HFFc6 (cell line): ENCODE results near the gene CTU2. TPM values are rescaled to one million over a fixed set of nuclear protein-coding genes. Genes with fewer than 3 reads are reported as not detected.

ENCODE experiments used
- DNase-seq: peaks from one replicate; pipeline ENCODE4 v3.0.0-alpha.2; 2018
- H3K27ac Mint-ChIP-seq: 2 replicates; pipeline ENCODE4 v1.8.0; 2020; ENCODE audit warnings: mild to moderate bottlenecking, mixed read lengths
- H3K27me3 Mint-ChIP-seq: 2 replicates; pipeline ENCODE4 v1.8.0; 2021; ENCODE audit warnings: mild to moderate bottlenecking, moderate library complexity, mixed read lengths; ENCODE audit not compliant: insufficient read depth
- H3K36me3 Mint-ChIP-seq: 2 replicates; pipeline ENCODE4 v1.8.0; 2021; ENCODE audit warnings: low read depth, mixed read lengths
- H3K4me1 Mint-ChIP-seq: 2 replicates; pipeline ENCODE4 v1.8.0; 2020; ENCODE audit warnings: low read depth, mixed read lengths
- H3K4me3 Mint-ChIP-seq: 2 replicates; pipeline ENCODE4 v1.8.0; 2020; ENCODE audit warnings: mild to moderate bottlenecking, moderate library complexity, mixed read lengths
- H3K9me3 Mint-ChIP-seq: 2 replicates; pipeline ENCODE4 v1.8.0; 2020; ENCODE audit warnings: mild to moderate bottlenecking, mixed read lengths
- total RNA-seq, 6 experiments: library from RNA; stranded (reverse); fragmentation: NEBNext Ultra II Directional; extraction: Animal tissue kit (Norgen Biotek cat#: 25700); gene quantifications; 2 replicates in 1 of 6; 3 replicates in 5 of 6; pipeline ENCODE4 v1.2.3, GENCODE V29; 2021
- TF ChIP-seq, protein P1 (sequence below): fragments of 200-600 bp; sonication (generic); IDR thresholded peaks from 2 replicates; pipeline ENCODE4 v1.5.0; 2021; ENCODE audit warnings: antibody characterized with exemption, mild to moderate bottlenecking

Gene CTU2
- total RNA-seq, 6 experiments from 2014 or later, result 26.2 to 37.0 (median 33.2) TPM

- DNase-seq, result no peak
- Mint-ChIP-seq H3K4me1 (no peaks in the 10 kb centered on the region), H3K9me3 (no peaks in the 10 kb centered on the region), H3K27ac (no peak overlapping the region), H3K4me3 (no peak overlapping the region), H3K36me3 (peaks cover 29% of the 10 kb centered on the region), H3K27me3 (peaks cover 12% of the 10 kb centered on the region)
- TF ChIP-seq, protein P1, sequence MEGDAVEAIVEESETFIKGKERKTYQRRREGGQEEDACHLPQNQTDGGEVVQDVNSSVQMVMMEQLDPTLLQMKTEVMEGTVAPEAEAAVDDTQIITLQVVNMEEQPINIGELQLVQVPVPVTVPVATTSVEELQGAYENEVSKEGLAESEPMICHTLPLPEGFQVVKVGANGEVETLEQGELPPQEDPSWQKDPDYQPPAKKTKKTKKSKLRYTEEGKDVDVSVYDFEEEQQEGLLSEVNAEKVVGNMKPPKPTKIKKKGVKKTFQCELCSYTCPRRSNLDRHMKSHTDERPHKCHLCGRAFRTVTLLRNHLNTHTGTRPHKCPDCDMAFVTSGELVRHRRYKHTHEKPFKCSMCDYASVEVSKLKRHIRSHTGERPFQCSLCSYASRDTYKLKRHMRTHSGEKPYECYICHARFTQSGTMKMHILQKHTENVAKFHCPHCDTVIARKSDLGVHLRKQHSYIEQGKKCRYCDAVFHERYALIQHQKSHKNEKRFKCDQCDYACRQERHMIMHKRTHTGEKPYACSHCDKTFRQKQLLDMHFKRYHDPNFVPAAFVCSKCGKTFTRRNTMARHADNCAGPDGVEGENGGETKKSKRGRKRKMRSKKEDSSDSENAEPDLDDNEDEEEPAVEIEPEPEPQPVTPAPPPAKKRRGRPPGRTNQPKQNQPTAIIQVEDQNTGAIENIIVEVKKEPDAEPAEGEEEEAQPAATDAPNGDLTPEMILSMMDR, result no peak
Measured at GRCh38 chr16:88715312-88716190, 9.2 kb downstream of the CTU2 start.

DNA sequence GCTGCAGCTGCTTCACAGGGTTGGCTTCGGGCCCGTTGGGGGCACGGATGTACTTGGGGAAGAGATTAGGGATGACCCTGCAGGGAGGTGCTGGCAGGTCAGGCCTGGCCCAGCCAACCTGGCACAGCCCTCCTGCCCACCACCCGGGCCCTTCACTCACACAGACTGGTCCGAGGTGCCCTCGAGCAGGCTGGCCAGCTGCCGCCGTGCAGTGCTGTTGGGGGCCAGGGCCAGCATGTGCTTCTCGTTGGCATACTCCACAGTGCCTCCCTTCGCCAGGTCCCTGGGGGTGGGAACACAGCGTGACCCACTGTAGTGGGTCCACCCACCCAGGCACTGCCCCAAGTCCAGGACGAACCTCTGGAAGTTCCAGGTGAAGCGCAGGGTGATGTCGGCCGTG lies 9.9 kb downstream of the CTU2 start:
- DNase-seq, result no peak
- TF ChIP-seq, protein P1, result no peak
- Mint-ChIP-seq H3K27ac (no peak overlapping the region), H3K4me1 (no peaks in the 10 kb centered on the region), H3K9me3 (no peaks in the 10 kb centered on the region), H3K4me3 (no peak overlapping the region), H3K36me3 (peaks cover 29% of the 10 kb centered on the region), H3K27me3 (peaks cover 12% of the 10 kb centered on the region)

DNA sequence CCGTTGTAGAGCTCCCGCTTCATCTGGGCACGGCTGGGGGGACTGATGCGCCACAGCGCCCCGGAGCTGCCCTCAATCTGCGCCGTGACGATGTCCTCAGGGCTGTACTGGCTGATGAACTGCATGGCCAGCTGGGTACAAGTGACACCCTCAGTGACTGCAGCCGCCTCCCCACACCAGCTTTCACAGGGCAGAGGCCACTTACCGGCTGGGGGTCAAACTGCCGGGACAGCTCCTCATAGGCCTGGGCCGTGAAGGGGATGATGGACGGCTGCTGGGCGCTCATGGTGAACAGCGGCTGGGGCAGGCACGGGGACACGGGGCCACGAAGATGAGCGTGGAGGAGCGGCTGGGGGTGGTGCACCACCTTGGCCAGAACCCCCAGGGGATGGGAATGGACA lies 10.3 kb downstream of the CTU2 start:
- H3K4me1 Mint-ChIP-seq, result no peaks in the 10 kb centered on the region
- DNase-seq, result no peak
- TF ChIP-seq, protein P1, result no peak
- H3K27me3 Mint-ChIP-seq, result peaks cover 12% of the 10 kb centered on the region
- peaks cover 29% of the 10 kb centered on the region for H3K36me3 Mint-ChIP-seq
- no peak overlapping the region for H3K27ac Mint-ChIP-seq
- no peak overlapping the region for H3K4me3 Mint-ChIP-seq
- H3K9me3 Mint-ChIP-seq, result no peaks in the 10 kb centered on the region

GRCh38 chr16:88718178-88718577 lies 11.9 kb downstream of the CTU2 start:
- H3K27ac Mint-ChIP-seq, result no peak overlapping the region
- H3K4me3 Mint-ChIP-seq, result no peak overlapping the region
- peaks cover 9% of the 10 kb centered on the region for H3K27me3 Mint-ChIP-seq
- peaks cover 29% of the 10 kb centered on the region for H3K36me3 Mint-ChIP-seq
- no peak for DNase-seq
- H3K9me3 Mint-ChIP-seq, result no peaks in the 10 kb centered on the region
- TF ChIP-seq, protein P1, result no peak
- H3K4me1 Mint-ChIP-seq, result no peaks in the 10 kb centered on the region

DNA sequence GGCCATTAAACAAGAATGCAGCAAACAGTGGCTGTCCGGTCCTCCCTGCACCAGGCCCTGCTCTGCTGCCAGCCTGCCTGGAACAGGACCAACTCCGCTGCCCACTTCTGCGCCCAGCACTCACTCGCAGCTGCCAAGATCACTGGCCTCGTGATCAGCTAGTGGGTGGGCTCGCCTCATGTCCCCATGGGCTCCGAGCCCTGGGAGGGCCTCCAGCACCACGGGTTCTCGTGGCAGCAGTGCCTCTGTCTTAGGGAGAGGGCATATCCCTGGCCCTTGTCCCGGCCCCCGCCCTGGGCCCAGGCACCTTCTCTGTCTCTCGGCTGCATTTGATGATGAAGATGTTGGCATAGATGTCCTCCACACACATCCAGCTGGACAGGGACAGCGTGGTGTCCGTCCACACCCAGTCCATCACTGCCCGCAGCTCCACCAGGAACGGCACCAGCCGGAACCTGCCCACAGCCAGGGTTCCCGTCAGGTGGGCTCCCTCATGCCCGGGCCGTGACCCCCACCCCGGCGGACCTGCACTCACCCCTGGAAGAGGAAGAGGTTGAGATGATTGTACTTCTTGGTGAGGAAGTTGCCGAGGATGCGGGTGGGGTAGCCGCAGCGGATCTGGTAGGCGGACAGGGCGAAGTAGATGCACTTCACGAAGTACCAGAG lies 13.1 kb downstream of the CTU2 start:
- Mint-ChIP-seq H3K27ac (no peak overlapping the region), H3K36me3 (peaks cover 29% of the 10 kb centered on the region), H3K4me3 (no peak overlapping the region), H3K9me3 (no peaks in the 10 kb centered on the region), H3K4me1 (no peaks in the 10 kb centered on the region), H3K27me3 (peaks cover 8% of the 10 kb centered on the region)
- no peak for DNase-seq
- TF ChIP-seq, protein P1, result no peak
